ENCODE data around the gene TRAPPC14.
A peak's percentile ranks its signal among the peaks of the same experiment; 100 is the strongest.
"Not testable (repeated sequence)": the region's sequence is repeated elsewhere in the genome, so short reads cannot be mapped to it uniquely, and the experiment has no call there.

TRAPPC14 gene

GRCh38 chr7:100158229-100159098 lies at the start of gene TRAPPC14:
Gene TRAPPC14, minus strand, starts transcription at chr7:100158723. Its CDS starts 224 bp downstream, at chr7:100158499.
- no peak for TF ChIP-seq CTCF (IDR thresholded peaks at IDR 0.05; ENCODE audit: insufficient read depth, low read depth, low read length, missing control alignments)
- DNase-seq (ENCODE audit: low read depth): peak; percentile 80
- peak within 1 kb of the TSS; percentile 59 for H3K4me3 ChIP-seq (ENCODE audit: low read length)

GRCh38 chr7:100204454-100204853 lies 45.9 kb upstream of the TRAPPC14 start:
- no peak overlapping the region for H3K4me3 ChIP-seq (ENCODE audit: low read length)
- no peak for TF ChIP-seq CTCF (IDR thresholded peaks at IDR 0.05; ENCODE audit: insufficient read depth, low read depth, low read length, missing control alignments)
- DNase-seq (ENCODE audit: low read depth): no peak

GRCh38 chr7:100200693-100201092 lies 42.2 kb upstream of the TRAPPC14 start:
- no peak for DNase-seq (ENCODE audit: low read depth)
- no peak for TF ChIP-seq CTCF (IDR thresholded peaks at IDR 0.05; ENCODE audit: insufficient read depth, low read depth, low read length, missing control alignments)
- H3K4me3 ChIP-seq (ENCODE audit: low read length): no peak overlapping the region

- TF ChIP-seq CTCF (IDR thresholded peaks at IDR 0.05; ENCODE audit: insufficient read depth, low read depth, low read length, missing control alignments): no peak
- no peak overlapping the region for H3K4me3 ChIP-seq (ENCODE audit: low read length)
- DNase-seq (ENCODE audit: low read depth): no peak
Observed at GRCh38 chr7:100198266-100198665, 39.7 kb upstream of the TRAPPC14 start.

GRCh38 chr7:100195901-100196322 lies 37.4 kb upstream of the TRAPPC14 start:
- not testable (repeated sequence) for H3K4me3 ChIP-seq (ENCODE audit: low read length); DNase-seq (ENCODE audit: low read depth)

GRCh38 chr7:100195222-100195621 lies 36.7 kb upstream of the TRAPPC14 start:
- DNase-seq (ENCODE audit: low read depth): no peak
- TF ChIP-seq CTCF (IDR thresholded peaks at IDR 0.05; ENCODE audit: insufficient read depth, low read depth, low read length, missing control alignments): no peak
- no peak overlapping the region for H3K4me3 ChIP-seq (ENCODE audit: low read length)

- TF ChIP-seq CTCF (IDR thresholded peaks at IDR 0.05; ENCODE audit: insufficient read depth, low read depth, low read length, missing control alignments): no peak
Observed at GRCh38 chr7:100192969-100193368, 34.4 kb upstream of the TRAPPC14 start.

GRCh38 chr7:100192281-100192862 lies 33.8 kb upstream of the TRAPPC14 start:
- not testable (repeated sequence) for H3K4me3 ChIP-seq (ENCODE audit: low read length); DNase-seq (ENCODE audit: low read depth)

More at GRCh38 chr7:100192969-100193368, 34.4 kb upstream of the TRAPPC14 start:
- no peak for DNase-seq (ENCODE audit: low read depth)
- H3K4me3 ChIP-seq (ENCODE audit: low read length): no peak overlapping the region
